ENCODE data around the gene HACD2. TPM values are rescaled to one million over a fixed set of nuclear protein-coding genes. Genes with fewer than 3 reads are reported as not detected.

HACD2 gene
- total and polyA plus RNA-seq, 10 of the 15 experiments (the other 5 are each of a cell fraction or from before 2014, with no cell fraction given) = 9.1 to 30.0 (median 18.8) TPM

DNA sequence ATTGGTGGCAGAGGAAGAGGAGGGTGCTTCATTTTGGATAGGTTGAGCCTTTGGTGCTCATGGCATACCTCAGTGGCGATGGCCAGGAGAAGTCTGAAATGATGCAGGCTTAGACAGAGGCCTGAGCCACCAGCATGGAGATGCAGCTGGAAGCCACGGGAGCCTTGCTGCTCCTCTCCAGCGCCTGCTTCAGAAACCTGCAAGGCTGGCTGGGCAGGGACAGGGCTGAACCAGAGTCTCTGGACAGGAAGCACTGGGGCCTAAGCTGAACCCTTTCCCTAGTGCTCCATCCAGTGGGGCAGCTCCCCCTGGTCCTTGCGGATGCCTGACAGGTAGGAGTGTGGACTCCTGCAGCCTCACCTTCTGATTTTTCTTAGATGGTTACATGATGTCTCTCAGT is 99.3 kb downstream of the HACD2 start (continued):
- TF ChIP-seq, protein P1, sequence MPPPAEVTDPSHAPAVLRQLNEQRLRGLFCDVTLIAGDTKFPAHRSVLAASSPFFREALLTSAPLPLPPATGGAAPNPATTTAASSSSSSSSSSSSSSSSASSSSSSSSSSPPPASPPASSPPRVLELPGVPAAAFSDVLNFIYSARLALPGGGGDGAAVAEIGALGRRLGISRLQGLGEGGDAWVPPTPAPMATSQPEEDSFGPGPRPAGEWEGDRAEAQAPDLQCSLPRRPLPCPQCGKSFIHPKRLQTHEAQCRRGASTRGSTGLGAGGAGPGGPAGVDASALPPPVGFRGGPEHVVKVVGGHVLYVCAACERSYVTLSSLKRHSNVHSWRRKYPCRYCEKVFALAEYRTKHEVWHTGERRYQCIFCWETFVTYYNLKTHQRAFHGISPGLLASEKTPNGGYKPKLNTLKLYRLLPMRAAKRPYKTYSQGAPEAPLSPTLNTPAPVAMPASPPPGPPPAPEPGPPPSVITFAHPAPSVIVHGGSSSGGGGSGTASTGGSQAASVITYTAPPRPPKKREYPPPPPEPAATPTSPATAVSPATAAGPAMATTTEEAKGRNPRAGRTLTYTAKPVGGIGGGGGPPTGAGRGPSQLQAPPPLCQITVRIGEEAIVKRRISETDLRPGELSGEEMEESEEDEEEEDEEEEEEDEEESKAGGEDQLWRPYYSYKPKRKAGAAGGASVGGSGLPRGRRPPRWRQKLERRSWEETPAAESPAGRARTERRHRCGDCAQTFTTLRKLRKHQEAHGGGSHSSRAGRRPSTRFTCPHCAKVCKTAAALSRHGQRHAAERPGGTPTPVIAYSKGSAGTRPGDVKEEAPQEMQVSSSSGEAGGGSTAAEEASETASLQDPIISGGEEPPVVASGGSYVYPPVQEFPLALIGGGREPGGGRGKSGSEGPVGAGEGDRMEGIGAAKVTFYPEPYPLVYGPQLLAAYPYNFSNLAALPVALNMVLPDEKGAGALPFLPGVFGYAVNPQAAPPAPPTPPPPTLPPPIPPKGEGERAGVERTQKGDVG (CRISPR knock-in tag; IDR thresholded peaks at IDR 0.05) = no peak
- TF ChIP-seq IKZF2 (IDR thresholded peaks at IDR 0.05) (no peak), EZH2 (IDR thresholded peaks at IDR 0.05; ENCODE audit: borderline replicate concordance, control insufficient read depth, low read depth, low read length) (no peak)
- TF ChIP-seq, protein P2, sequence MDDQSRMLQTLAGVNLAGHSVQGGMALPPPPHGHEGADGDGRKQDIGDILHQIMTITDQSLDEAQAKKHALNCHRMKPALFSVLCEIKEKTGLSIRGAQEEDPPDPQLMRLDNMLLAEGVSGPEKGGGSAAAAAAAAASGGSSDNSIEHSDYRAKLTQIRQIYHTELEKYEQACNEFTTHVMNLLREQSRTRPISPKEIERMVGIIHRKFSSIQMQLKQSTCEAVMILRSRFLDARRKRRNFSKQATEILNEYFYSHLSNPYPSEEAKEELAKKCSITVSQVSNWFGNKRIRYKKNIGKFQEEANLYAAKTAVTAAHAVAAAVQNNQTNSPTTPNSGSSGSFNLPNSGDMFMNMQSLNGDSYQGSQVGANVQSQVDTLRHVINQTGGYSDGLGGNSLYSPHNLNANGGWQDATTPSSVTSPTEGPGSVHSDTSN (IDR thresholded peaks at IDR 0.05; ENCODE audit: insufficient replicate concordance, low read depth, low read length) = no peak
- TF ChIP-seq, protein P3, sequence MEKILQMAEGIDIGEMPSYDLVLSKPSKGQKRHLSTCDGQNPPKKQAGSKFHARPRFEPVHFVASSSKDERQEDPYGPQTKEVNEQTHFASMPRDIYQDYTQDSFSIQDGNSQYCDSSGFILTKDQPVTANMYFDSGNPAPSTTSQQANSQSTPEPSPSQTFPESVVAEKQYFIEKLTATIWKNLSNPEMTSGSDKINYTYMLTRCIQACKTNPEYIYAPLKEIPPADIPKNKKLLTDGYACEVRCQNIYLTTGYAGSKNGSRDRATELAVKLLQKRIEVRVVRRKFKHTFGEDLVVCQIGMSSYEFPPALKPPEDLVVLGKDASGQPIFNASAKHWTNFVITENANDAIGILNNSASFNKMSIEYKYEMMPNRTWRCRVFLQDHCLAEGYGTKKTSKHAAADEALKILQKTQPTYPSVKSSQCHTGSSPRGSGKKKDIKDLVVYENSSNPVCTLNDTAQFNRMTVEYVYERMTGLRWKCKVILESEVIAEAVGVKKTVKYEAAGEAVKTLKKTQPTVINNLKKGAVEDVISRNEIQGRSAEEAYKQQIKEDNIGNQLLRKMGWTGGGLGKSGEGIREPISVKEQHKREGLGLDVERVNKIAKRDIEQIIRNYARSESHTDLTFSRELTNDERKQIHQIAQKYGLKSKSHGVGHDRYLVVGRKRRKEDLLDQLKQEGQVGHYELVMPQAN (conservative IDR thresholded peaks at IDR 0.05) = no peak
- TF ChIP-seq, protein P4, sequence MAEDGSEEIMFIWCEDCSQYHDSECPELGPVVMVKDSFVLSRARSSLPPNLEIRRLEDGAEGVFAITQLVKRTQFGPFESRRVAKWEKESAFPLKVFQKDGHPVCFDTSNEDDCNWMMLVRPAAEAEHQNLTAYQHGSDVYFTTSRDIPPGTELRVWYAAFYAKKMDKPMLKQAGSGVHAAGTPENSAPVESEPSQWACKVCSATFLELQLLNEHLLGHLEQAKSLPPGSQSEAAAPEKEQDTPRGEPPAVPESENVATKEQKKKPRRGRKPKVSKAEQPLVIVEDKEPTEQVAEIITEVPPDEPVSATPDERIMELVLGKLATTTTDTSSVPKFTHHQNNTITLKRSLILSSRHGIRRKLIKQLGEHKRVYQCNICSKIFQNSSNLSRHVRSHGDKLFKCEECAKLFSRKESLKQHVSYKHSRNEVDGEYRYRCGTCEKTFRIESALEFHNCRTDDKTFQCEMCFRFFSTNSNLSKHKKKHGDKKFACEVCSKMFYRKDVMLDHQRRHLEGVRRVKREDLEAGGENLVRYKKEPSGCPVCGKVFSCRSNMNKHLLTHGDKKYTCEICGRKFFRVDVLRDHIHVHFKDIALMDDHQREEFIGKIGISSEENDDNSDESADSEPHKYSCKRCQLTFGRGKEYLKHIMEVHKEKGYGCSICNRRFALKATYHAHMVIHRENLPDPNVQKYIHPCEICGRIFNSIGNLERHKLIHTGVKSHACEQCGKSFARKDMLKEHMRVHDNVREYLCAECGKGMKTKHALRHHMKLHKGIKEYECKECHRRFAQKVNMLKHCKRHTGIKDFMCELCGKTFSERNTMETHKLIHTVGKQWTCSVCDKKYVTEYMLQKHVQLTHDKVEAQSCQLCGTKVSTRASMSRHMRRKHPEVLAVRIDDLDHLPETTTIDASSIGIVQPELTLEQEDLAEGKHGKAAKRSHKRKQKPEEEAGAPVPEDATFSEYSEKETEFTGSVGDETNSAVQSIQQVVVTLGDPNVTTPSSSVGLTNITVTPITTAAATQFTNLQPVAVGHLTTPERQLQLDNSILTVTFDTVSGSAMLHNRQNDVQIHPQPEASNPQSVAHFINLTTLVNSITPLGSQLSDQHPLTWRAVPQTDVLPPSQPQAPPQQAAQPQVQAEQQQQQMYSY (CRISPR knock-in tag; IDR thresholded peaks at IDR 0.05) = no peak
- TF ChIP-seq, protein P5, sequence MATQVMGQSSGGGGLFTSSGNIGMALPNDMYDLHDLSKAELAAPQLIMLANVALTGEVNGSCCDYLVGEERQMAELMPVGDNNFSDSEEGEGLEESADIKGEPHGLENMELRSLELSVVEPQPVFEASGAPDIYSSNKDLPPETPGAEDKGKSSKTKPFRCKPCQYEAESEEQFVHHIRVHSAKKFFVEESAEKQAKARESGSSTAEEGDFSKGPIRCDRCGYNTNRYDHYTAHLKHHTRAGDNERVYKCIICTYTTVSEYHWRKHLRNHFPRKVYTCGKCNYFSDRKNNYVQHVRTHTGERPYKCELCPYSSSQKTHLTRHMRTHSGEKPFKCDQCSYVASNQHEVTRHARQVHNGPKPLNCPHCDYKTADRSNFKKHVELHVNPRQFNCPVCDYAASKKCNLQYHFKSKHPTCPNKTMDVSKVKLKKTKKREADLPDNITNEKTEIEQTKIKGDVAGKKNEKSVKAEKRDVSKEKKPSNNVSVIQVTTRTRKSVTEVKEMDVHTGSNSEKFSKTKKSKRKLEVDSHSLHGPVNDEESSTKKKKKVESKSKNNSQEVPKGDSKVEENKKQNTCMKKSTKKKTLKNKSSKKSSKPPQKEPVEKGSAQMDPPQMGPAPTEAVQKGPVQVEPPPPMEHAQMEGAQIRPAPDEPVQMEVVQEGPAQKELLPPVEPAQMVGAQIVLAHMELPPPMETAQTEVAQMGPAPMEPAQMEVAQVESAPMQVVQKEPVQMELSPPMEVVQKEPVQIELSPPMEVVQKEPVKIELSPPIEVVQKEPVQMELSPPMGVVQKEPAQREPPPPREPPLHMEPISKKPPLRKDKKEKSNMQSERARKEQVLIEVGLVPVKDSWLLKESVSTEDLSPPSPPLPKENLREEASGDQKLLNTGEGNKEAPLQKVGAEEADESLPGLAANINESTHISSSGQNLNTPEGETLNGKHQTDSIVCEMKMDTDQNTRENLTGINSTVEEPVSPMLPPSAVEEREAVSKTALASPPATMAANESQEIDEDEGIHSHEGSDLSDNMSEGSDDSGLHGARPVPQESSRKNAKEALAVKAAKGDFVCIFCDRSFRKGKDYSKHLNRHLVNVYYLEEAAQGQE (IDR thresholded peaks at IDR 0.05; ENCODE audit: low read depth, low read length) = no peak
